ENCODE data around the gene MICAL3.
"Not testable (repeated sequence)": the region's sequence is repeated elsewhere in the genome, so short reads cannot be mapped to it uniquely, and the experiment has no call there.

The MICAL3 gene

DNA sequence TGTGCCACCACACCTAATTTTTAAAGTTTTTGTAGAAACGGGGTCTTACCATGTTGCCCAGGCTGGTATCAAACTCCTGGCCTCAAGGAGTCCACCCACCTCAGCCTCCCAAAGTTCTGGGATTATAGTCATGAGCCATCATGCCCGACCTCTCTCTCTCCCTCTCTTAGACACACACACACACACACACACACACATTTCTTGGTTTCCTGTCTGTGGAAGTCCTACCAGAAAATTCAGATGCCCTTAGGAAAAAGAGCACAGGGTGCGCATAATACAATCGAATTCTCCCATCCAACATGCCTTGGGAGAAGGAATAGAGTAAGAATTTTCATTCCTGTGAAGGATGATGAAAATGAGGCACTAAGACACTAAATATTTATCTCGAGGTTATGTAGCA lies 10.4 kb downstream of the MICAL3 start:
- TF ChIP-seq, protein P1, sequence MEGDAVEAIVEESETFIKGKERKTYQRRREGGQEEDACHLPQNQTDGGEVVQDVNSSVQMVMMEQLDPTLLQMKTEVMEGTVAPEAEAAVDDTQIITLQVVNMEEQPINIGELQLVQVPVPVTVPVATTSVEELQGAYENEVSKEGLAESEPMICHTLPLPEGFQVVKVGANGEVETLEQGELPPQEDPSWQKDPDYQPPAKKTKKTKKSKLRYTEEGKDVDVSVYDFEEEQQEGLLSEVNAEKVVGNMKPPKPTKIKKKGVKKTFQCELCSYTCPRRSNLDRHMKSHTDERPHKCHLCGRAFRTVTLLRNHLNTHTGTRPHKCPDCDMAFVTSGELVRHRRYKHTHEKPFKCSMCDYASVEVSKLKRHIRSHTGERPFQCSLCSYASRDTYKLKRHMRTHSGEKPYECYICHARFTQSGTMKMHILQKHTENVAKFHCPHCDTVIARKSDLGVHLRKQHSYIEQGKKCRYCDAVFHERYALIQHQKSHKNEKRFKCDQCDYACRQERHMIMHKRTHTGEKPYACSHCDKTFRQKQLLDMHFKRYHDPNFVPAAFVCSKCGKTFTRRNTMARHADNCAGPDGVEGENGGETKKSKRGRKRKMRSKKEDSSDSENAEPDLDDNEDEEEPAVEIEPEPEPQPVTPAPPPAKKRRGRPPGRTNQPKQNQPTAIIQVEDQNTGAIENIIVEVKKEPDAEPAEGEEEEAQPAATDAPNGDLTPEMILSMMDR (conservative IDR thresholded peaks at IDR 0.05; ENCODE audit: low read depth, low read length), result no peak
- no peak for DNase-seq (ENCODE audit: low read depth)

DNA sequence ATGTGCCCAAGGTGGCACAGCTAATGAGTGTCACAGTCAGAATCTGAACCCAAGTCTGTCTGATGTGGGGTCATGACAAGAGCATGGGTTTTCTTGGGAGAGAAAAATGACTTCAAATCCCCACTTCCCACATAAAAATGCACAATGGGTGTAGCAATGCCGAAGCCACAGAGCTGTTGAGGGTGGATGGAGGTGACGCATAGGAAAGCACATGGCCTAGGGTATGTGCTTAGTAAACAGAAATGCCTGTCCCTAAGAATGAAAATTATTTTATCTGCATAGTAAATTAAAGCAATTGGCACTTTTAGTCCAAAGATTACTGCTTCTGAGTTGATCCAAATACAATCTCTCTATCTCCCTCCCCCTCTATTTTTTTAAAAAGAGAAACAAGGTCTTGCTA lies 10.9 kb downstream of the MICAL3 start:
- no peak for DNase-seq (ENCODE audit: low read depth)
- no peak overlapping the region for H3K4me3 ChIP-seq (ENCODE audit: low read length)
- TF ChIP-seq, protein P1 (conservative IDR thresholded peaks at IDR 0.05; ENCODE audit: low read depth, low read length), result no peak

More for the DNA sequence above, 10.4 kb downstream of the MICAL3 start:
- H3K4me3 ChIP-seq (ENCODE audit: low read length), result no peak overlapping the region

DNA sequence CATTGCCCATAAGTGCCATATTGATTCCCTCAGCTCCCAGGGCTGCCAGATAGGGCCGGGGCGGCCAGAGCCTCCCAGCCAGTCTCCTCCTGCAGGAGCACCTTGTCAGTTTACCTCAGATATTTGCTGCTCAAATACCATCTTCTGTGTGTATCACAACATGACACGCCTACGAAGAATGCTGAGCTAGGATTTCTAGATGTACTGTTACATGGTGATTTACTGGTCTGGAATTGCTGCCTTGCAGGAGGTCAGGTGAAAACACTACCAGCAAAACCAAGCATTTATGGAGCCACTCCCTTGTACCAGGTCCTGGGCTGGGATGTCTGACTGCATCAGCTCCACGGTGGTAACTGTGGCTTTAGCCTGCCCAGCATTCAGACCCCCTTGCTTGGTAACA lies 11.8 kb downstream of the MICAL3 start:
- TF ChIP-seq, protein P1 (conservative IDR thresholded peaks at IDR 0.05; ENCODE audit: low read depth, low read length), result no peak
- no peak overlapping the region for H3K4me3 ChIP-seq (ENCODE audit: low read length)
- no peak for DNase-seq (ENCODE audit: low read depth)

DNA sequence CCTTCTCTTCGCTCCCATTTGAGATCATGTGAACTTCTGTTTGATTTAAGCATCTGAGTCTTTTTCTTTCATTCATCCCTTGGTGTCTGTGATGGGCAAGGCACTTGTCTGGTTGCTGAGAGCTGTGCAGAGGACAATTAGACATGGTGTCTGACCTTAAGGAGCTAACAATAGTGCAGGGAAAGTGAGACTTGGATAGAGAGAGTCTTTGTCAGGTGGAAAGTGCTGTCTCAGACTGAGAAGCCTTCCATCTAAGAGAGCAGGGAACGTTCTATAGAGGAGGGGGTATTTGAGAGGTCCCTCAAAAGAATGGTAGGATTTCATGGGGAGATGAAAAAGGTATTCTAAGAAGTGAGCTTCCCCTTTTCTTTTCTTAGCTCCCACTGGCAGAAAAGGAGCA lies 14.1 kb downstream of the MICAL3 start:
- H3K4me3 ChIP-seq (ENCODE audit: low read length), result no peak overlapping the region
- TF ChIP-seq, protein P1 (conservative IDR thresholded peaks at IDR 0.05; ENCODE audit: low read depth, low read length), result no peak
- no peak for DNase-seq (ENCODE audit: low read depth)

DNA sequence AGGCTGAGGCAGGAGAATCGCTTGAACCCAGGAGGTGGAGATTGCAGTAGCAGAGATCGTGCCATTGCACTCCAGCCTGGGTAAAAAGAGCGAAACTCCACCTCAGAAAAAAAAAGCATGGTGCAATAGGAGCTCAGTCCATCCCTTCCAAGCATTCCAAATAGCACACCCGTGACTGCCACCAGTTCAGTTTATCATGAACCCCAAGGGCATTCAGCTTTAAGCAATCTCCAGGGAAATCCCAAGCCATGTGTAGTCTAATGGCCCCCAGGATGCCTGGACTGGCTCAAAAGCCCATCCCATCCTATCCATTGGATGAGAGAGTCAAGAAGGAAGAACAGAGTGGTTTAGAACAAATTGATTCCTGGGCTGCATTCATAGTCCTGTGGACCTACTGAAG lies 16.2 kb downstream of the MICAL3 start:
- H3K4me3 ChIP-seq (ENCODE audit: low read length), result no peak overlapping the region
- DNase-seq (ENCODE audit: low read depth), result no peak
- TF ChIP-seq, protein P1 (conservative IDR thresholded peaks at IDR 0.05; ENCODE audit: low read depth, low read length), result no peak

DNA sequence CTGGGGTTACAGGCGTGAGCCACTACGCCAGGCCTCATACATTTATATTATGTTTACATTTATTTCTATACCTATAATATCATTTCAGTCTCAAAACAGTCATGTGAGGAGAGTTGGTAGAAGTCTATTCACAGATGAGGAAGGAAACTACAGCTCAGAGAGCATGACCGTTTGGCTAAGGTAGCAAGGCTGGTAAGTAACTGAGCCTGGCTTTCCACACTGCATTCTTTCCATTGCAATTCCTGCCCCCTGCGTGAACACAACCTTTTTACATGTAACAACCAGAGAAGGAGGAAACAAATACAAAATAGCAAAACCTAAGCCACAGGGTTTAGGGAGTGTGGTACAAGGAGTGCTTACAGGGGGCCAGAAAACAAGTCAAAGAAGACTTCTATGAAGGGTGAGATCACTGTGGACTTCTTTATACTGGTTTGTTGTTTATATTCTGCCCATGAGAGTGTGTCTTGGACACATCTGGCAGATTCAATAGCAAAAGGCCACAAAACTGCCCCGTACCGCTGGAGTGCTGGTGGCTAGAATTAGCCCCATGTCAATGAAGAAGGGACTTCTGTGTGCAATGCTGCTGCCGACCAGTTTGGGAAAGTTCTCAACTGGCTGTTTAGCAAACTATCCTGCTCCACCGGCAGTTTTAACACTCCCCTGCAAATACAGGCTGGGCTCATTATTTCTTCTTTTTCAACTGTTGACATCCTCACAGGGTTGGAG lies 19.0 kb downstream of the MICAL3 start:
- TF ChIP-seq, protein P1 (conservative IDR thresholded peaks at IDR 0.05; ENCODE audit: low read depth, low read length), result no peak
- DNase-seq (ENCODE audit: low read depth), result no peak
- no peak overlapping the region for H3K4me3 ChIP-seq (ENCODE audit: low read length)

DNA sequence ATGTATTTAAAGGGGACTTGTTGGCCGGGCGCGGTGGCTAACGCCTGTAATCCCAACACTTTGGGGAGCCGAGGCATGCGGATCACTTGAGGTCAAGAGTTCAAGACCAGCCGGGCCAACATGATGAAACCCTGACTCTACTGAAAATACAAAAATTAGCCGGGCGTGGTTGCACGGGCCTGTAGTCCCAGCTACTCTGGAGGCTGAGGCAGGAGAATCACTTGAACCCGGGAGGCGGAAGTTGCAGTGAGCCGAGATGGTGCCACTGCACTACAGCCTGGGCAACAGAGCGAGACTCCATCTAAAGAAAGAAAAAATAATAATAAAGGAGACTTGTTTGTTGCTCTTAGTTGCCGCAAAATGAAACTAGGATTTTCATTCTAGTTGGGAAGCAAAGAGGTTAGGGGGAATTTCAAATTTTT lies 22.5 kb downstream of the MICAL3 start:
- DNase-seq (ENCODE audit: low read depth); H3K4me3 ChIP-seq (ENCODE audit: low read length): not testable (repeated sequence)

Measured in retinal pigment epithelial cell (primary cell).